Stimulated activated CD8-positive, alpha-beta memory T cell treated with anti-CD3 and anti-CD28 coated beads, Interleukin-12 subunit alpha, Interleukin-12 subunit beta, amount 100 ng/mL, for 24 hours (primary cell): Measurements from ENCODE around the gene CLEC4G.

Experiments
- DNase-seq: peaks from one replicate; pipeline ENCODE4 v3.0.0-alpha.2; 2020; ENCODE audit errors: extremely low read depth

Gene CLEC4G

GRCh38 chr19:7697721-7698287 is 34.1 kb downstream of the CLEC4G start:
- DNase-seq = no peak

- no peak for DNase-seq
These were observed 37.4 kb downstream of the CLEC4G start for GRCh38 chr19:7694499-7694898.

- no peak for DNase-seq
These were observed 39.4 kb downstream of the CLEC4G start for GRCh38 chr19:7692417-7693088.

- DNase-seq = no peak
These were observed 40.4 kb downstream of the CLEC4G start for GRCh38 chr19:7691497-7691896.

GRCh38 chr19:7690779-7691258 is 41.1 kb downstream of the CLEC4G start:
- no peak for DNase-seq

GRCh38 chr19:7689165-7689564 is 42.7 kb downstream of the CLEC4G start:
- DNase-seq = no peak

GRCh38 chr19:7687177-7687576 is 44.7 kb downstream of the CLEC4G start:
- no peak for DNase-seq

- DNase-seq = no peak
These were observed 46.1 kb downstream of the CLEC4G start for GRCh38 chr19:7685546-7686445.

- no peak for DNase-seq
These were observed 49.6 kb downstream of the CLEC4G start for GRCh38 chr19:7682175-7682855.

GRCh38 chr19:7681340-7682174 is 50.4 kb downstream of the CLEC4G start:
- peak; percentile 71 for DNase-seq

- DNase-seq = peak; percentile 60
These were observed 51.1 kb downstream of the CLEC4G start, which contains the start of gene TRAPPC5 for GRCh38 chr19:7680606-7681339. TSS of gene TRAPPC5 (plus strand) at chr19:7680833. CDS start at chr19:7682254, 1,421 bp downstream.

GRCh38 chr19:7679771-7680605 is 51.9 kb downstream of the CLEC4G start:
- no peak for DNase-seq

GRCh38 chr19:7678971-7679751 is 52.7 kb downstream of the CLEC4G start:
- DNase-seq = no peak
